Measurements from ENCODE around the gene VILL. TPM values are rescaled to one million over a fixed set of nuclear protein-coding genes. Genes with fewer than 3 reads are reported as not detected.

The VILL gene
- total RNA-seq, 4 donors from 2014 or later = 0.51 to 4.6 (median 0.66) TPM

GRCh38 chr3:37999836-38000235 is 9.2 kb downstream of the VILL start:
- no peak for TF ChIP-seq POLR2A (IDR thresholded peaks at IDR 0.05)
- no peak for TF ChIP-seq CTCF (IDR thresholded peaks at IDR 0.05 in 4 of 5, conservative IDR thresholded peaks at IDR 0.05 in 1 of 5)
- Histone ChIP-seq H3K9me3 (no peaks in the 10 kb centered on the region), H3K4me1 (peaks cover 5 to 7% of the 10 kb centered on the region in 2 donors), H3K27me3 (no peaks in the 10 kb centered on the region), H3K4me3 (no peak overlapping the region), H3K27ac (no peak overlapping the region), H3K36me3 (no peaks in the 10 kb centered on the region)
- DNase-seq = peak in 1 of 2 donors; percentile 7
- in situ Hi-C loops (cut with MboI; ENCODE audit: low sequenced_read_pairs in 4 of 4) = no loop called here
- intact Hi-C loops (cut with DNase I; ENCODE audit: low total_unique reads) = no loop called here
- ATAC-seq = no peak

GRCh38 chr3:38000242-38000916 is 9.8 kb downstream of the VILL start:
- TF ChIP-seq POLR2A (IDR thresholded peaks at IDR 0.05) (no peak), CTCF (IDR thresholded peaks at IDR 0.05 in 4 of 5, conservative IDR thresholded peaks at IDR 0.05 in 1 of 5) (no peak)
- H3K27me3 ChIP-seq = no peaks in the 10 kb centered on the region
- H3K27ac ChIP-seq = no peak overlapping the region
- no peaks in the 10 kb centered on the region for H3K36me3 ChIP-seq
- DNase-seq (peak in 1 of 2 donors; percentile 10), ATAC-seq (no peak)
- intact Hi-C loops (cut with DNase I; ENCODE audit: low total_unique reads) = no loop called here
- no peaks in the 10 kb centered on the region for H3K9me3 ChIP-seq
- no peak overlapping the region for H3K4me3 ChIP-seq
- peaks cover 5 to 6% of the 10 kb centered on the region in 2 donors for H3K4me1 ChIP-seq
- in situ Hi-C loops (cut with MboI; ENCODE audit: low sequenced_read_pairs in 4 of 4) = no loop called here

GRCh38 chr3:38000965-38001455 is 10.4 kb downstream of the VILL start:
- no peak for ATAC-seq
- Histone ChIP-seq H3K4me3 (no peak overlapping the region), H3K27ac (no peak overlapping the region), H3K9me3 (no peaks in the 10 kb centered on the region), H3K27me3 (no peaks in the 10 kb centered on the region), H3K4me1 (peaks cover 5 to 6% of the 10 kb centered on the region in 2 donors), H3K36me3 (no peaks in the 10 kb centered on the region)
- in situ Hi-C loops (cut with MboI; ENCODE audit: low sequenced_read_pairs in 4 of 4) (no loop called here), intact Hi-C loops (cut with DNase I; ENCODE audit: low total_unique reads) (no loop called here)
- TF ChIP-seq POLR2A (IDR thresholded peaks at IDR 0.05) = no peak
- no peak for TF ChIP-seq CTCF (IDR thresholded peaks at IDR 0.05 in 4 of 5, conservative IDR thresholded peaks at IDR 0.05 in 1 of 5)
- DNase-seq = peak in 1 of 2 donors; percentile 7

GRCh38 chr3:38001456-38002081 is 11.0 kb downstream of the VILL start:
- intact Hi-C loops (cut with DNase I; ENCODE audit: low total_unique reads) = no loop called here
- TF ChIP-seq POLR2A (IDR thresholded peaks at IDR 0.05) = no peak
- no peak for TF ChIP-seq CTCF (IDR thresholded peaks at IDR 0.05 in 4 of 5, conservative IDR thresholded peaks at IDR 0.05 in 1 of 5)

More at GRCh38 chr3:38001456-38002081, 11.0 kb downstream of the VILL start:
- Histone ChIP-seq H3K9me3 (no peaks in the 10 kb centered on the region), H3K27me3 (no peaks in the 10 kb centered on the region), H3K27ac (no peak overlapping the region), H3K4me1 (peaks cover 5 to 6% of the 10 kb centered on the region in 2 donors), H3K4me3 (no peak overlapping the region), H3K36me3 (no peaks in the 10 kb centered on the region)
- DNase-seq = peak in 1 of 2 donors; percentile 12
- no peak for ATAC-seq
- in situ Hi-C loops (cut with MboI; ENCODE audit: low sequenced_read_pairs in 4 of 4) = no loop called here

Data from gastrocnemius medialis (tissue), 4 donors.